Dermis blood vessel endothelial cell (primary cell): ENCODE results near the gene GNGT2. TPM values are rescaled to one million over a fixed set of nuclear protein-coding genes. Genes with fewer than 3 reads are reported as not detected.
A peak's percentile ranks its signal among the peaks of the same experiment; 100 is the strongest.
"Not testable (repeated sequence)": the region's sequence is repeated elsewhere in the genome, so short reads cannot be mapped to it uniquely, and the experiment has no call there.

Experiments
- DNase-seq: peaks from one replicate; pipeline ENCODE4 v3.0.0; 2010
- total RNA-seq: library from RNA; depleted of rRNA; stranded (reverse); fragments of >200 nt; gene quantifications from 2 replicates; pipeline ENCODE4 v1.2.3, GENCODE V29; 2014

GNGT2 gene
- total RNA-seq, 1 donor from 2014 or later, result 2.9 TPM

DNA sequence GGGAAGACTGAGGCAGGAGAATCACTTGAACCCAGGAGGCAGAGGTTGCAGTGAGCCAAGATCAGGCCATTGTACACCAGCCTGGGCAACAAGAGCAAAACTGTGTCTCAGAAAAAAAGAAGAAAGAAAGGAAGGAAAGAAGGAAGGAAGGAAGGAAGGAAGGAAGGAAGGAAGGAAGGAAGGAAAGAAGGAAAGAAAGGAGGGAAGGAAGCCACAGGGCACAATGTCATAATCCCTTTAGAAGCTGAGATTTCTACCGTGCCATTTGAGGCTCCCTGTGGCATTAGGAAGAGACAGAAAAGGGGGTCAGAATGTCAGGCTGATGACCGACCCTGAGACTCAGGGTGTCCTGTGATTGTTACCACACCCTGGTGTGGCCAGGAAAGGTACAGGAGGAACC lies 6.6 kb downstream of the GNGT2 start:
- DNase-seq, result no peak

DNA sequence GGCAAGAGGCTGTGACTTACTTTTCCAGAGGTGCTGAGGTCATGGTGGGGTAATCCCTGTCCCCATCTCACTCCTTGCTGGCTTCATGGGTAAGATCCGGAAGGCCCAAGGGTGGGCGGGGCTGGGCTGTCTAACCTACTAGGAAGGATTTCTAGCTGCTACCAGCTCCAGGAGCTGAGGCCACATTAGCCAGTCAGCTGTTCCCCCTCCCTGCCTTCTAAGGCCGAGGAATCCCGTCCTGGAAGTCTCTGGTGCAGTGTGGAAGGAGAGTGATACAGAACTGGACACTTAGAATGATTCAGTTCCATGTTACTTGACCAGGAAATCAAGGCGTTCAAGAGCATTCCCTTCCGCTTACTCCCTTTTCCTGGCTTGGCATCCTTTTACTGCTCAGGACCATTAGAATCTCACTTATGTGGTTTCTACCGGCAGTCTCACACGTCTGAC lies 8.9 kb downstream of the GNGT2 start:
- DNase-seq, result peak; percentile 75

DNA sequence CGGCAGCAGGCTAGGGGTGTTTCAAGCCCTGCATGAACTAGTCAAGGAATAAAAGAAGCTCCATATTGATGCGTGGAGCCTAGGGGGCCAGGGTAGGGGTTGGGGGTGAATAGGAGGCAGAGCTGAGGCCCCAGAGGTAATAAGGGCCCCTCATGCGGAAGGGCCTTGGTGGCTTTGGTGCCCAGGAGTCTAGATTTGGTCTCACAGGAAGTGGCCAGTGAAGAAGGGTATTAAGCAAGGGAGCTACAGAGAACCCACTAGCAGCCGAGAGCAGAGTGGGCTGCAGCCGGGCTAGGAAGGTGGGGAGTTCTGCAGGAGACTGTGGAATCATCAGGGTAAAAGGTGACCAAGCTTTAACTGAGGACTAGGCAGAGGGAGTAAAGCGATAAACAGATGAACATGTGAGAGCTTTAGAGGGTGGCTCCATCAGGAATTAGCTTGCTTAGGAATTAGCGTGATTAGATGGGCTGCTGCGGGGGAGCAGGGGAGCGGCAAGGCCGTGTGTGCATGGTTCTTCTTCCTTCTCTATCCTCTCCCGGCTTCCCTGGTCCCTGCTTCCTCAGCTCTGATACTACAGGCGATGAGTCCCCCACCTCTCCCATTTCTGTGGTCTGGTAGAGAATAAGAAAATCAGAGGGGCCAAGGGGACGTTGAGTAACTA lies 9.8 kb downstream of the GNGT2 start:
- DNase-seq, result no peak

DNA sequence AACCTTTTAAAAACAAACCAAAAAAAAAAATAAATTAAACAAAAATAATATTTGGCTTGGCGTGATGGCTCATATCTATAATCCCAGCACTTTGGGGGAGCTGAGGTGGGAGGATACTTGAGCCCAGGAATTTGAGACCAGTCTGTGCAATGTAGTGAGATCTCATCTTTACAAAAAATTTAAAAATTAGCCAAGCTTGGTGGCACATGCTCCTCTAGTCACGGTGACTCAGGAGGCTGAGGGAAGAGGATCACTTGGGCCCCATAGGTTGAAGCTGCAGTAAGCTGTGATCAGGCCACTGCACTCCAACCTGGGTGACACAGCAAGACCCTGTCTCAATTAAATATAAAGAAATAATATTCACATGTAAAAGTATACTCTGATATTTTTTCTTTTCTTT lies 12.2 kb downstream of the GNGT2 start:
- no peak for DNase-seq

DNA sequence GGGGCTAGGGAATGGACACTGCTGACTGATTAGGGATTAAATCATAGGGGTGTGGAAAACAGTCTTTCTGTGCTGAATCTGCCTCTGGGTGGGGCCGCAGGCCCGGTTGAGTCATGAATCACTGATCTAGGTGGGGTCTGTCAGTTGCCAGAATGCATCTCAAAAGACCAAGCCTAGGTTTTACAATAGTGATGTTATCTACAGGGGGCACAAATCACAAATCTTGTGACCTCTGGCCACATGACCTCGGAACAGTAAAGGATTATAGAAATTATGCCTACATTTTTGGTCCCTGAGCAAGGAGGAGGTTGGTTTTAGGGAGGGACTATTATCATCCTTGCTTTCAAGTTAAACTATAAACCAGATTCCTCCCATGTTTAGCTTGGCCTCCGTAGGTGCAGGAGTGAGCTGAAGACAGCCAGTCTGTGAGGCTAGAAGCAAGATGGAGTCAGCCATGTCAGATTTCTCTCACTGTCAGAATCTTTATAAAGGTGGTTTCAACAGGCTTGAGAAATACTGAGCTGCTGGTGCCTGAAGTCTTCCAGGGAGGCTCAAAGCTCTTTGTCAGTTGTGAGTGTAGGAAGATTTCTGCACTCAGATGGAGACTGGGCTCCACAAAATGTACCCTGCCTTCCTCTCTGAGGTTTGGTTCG lies 12.9 kb downstream of the GNGT2 start:
- DNase-seq, result no peak

DNA sequence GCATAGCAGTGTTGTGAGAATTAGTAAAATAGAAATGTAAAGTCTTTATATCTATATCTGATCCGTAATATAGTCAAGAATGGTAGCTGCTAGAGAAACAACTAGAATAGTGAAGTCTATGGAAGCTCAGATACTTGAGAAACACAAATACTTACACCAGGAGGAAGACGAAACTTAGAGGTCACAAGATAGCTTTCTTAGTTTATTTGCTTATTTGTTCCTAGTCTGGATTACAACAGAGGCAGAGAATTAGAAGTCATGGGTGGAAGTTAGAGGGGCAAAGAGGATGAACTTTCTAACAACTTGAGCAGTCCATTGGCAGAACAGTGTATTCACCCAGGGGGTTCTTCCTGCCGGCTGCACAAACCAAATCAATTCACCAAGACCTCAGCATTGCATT lies 13.9 kb downstream of the GNGT2 start:
- no peak for DNase-seq

DNA sequence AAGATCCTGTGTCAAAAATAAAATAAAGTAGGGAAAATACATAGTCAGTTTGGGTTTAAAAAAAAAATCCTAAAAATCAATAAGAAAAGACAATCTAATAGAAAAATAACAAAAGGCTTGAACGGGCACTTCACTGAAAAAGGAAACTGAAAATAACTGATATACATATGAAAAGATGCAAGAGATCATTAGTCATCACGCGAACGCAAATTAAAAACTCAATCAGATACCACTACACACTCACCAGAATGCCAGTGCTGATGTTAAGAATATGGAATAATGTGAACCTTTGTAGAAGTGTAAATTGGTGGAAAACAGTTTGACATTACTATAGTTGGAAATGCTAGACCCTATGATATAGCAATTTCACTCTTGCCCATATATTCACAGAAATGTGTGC lies 14.6 kb downstream of the GNGT2 start:
- no peak for DNase-seq

DNA sequence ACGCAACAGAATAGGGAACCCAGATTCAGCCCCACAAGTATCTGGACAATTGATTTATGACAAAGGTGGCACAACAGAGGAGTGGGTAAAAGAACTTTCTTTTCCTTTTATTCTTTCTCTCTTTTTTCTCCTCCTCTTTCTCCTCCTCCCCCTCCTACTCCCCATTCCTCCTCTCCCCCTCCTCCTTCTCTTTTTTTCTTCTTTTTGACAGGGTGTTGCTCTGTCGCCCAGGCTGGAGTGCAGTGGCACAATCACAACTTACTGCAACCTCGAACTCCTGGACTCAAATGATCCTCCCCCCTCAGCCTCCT lies 16.1 kb downstream of the GNGT2 start:
- DNase-seq, result no peak

DNA sequence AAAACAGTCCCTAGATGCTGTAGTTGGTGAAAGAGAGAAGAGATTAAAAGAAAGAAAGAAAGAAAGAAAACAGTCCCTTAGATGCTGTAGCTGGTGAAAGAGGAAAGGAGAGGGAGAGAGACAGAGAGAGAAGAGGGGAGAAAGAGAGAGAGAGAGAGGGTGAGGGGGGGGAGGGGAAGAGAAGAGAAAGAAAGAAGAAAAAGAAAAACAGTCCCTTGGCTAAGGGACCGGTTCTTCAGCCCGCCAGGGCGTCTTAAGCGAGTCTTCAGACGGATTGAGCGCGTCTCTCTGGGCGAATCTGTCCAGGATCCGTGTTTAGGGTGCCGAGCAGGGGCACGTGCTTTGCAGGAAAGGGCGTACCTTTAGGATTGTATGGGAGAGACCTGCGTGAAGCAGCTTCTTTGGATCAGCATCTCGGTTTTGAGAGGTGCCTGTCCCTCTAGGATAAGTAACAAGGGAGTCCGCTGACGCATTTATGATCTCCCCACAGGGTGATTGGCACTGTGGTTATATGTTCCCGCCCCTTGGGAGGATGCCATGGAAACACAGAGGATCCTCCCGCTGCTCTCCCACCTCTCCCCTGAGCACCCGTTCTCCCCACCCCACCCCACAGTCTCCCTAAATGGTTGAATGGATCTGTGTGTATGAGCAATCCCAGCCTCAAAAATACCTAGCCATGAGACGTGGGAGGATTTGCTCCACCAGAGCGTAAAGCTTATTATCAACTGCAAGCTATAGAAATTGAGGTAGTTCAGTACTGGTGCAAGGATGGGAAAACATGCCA lies 16.7 kb downstream of the GNGT2 start:
- peak; percentile 65 for DNase-seq

DNA sequence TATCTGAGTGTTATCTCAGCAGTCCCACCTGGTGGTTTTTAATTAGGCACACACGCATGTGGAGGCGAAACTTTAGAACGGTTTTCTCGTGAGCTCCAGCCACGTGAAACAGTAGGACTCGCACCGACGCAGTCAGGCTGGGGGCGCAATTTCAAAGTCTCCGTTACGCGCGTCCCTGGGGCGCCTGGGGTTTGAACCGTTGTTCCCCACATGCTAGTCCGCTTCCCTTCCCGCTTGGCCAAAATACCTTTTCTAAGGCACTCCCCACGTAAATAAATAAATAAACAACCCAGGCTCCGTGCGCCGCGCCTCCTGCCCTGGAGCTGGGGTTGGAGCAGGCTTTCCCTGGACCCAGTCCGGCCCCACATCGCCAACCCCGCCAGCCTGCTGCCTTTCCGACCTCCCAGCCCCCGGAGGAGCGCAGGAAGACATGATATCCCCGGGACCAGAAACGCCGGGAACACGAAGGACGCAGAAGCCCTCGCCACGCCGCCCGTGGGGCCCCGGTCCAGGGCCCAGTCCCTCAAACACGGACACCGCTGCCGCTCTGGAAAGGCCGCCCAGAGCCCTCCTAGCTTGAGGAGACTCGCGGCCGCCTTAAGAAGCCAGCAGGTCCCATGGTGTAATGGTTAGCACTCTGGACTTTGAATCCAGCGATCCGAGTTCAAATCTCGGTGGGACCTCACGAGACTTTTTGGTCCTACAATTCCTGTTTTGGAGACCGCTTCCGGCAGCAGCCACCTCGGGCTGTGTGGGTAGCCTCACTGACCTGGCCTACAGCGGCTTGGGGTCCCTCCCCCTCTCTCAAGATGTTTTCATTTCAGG lies 18.2 kb downstream of the GNGT2 start:
- peak; percentile 89 for DNase-seq

DNA sequence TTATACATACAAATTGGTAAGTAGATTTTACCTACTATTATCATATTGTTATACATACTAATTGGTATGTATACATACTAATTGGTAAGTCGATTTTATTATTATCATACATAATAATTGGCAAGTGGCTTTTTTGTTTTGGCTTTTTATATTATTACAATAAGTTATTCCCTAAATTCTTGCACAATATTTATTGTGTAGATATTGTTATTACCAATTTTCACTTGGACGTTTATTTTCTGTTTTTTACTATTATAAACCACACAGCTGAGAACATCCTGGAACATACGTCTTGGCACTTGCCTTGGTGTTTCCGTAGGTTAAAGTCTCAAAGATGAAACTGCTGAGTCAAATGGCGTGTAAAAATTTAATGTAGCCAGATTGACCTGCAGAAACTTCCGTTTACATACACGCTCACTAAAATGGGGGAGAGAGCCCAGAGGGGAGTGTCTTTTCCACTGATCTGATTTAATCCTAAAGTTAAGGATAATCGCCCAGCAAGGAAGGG lies 18.9 kb downstream of the GNGT2 start:
- DNase-seq, result no peak

DNA sequence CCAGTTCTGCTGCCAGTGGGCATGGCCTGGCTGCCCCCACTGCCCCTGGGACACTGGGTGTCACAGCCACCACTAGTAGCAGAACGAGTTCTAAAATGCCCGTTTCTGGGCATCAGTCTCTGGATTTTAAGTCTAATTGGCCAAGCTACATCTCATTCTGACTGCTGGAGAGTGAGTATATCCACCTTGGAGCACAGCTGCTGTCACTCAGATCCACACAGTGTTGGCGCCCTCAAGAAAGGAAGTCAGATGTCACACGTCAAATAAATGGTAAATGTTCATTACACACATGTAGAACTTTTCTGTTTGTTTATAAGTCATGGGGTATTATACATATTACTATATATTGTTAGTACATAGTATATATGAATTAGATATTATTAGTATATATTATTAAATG lies 19.4 kb downstream of the GNGT2 start:
- DNase-seq, result no peak

DNA sequence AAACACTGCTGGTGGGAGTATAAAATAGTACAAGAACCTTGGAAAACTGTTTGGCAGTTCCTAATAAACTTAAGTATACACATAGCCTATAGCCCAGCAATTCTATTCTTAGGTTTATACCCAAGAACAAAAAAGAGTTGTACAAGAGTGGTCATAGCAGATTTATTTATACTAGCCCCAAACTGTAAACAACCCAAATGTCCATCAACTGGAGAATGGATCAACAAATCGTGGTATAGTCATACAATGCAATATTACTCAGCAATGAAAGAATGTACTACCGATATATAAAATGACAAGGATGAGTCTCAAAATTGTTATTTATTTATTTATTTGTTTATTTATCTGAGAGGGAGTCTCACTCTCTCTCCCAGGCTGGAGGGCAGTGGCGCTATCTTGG lies 23.1 kb downstream of the GNGT2 start:
- no peak for DNase-seq

DNA sequence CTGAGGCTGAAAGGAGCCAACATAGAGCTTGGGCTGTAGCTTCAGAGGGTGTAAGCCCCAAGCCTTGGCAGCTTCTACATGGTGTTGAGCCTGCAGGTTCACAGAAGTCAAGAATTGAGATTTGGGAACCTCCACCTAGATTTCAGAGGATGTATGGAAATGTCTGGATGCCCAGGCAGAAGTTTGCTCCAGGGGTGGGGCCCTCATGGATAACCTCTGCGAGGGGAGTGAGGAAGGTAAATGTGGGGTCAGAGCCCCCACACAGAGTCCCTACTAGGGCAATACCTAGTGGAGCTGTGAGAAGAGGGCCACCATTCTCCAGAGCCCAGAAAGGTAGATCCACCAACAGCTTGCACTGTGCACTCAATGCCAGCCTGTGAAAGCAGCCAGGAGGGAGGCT lies 25.0 kb downstream of the GNGT2 start:
- DNase-seq, result not testable (repeated sequence)

DNA sequence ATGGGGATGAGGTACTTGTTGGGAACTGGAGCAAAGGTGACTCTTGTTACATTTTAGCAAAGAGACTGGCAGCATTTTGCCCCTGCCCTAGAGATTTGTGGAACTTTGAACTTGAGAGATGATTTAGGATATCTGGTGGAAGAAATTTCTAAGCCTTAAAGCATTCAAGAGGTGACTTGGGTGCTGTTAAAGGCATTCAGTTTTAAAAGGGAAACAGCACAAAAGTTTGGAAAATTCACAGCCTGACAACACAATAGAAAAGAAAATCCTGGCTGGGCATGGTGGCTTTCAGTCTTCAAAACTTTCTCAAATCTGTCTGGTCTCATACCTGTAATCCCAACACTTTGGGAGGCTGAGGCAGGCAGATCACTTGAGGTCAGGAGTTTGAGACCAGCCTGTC lies 25.9 kb downstream of the GNGT2 start:
- DNase-seq, result not testable (repeated sequence)

DNA sequence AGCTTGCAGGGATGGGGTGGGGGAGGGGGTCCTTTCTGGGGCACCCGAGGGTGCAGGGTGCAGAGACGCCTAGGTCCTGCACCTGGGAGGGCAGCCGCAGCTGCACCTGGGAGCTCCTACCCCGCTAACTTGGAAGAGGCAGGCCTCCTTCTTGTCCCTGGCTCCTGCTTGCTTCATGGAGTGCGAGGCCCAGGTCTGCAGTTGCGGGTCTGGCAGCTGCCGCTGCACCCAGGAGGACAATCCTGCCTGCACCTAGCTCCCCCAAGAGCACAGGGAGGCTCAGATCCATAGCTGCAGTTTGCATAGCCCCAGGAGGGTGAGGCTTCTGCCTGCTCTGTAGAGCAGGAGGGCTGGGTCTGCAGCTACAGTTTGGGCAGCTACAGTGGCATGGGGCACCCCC lies 26.6 kb downstream of the GNGT2 start:
- DNase-seq, result no peak

DNA sequence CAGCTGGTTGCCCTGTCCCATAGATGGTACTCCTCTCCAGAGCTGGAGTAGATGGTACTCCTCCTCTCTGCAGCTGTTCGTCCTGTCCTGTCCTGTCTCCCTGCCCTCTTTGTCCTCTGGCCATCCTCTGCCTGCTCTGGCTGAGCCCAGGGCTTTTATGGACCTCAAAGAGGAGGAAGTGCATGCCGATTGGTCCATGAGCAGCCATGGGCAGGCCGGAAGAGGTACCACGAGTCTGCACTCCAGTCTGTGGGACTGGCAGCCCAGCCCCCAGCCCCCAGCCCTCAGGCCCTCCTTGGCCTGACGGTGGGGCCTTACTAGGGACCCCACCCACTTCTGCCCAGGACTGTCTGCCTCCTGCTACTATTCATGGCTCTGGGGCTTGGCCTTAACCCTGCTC lies 27.0 kb downstream of the GNGT2 start:
- no peak for DNase-seq

DNA sequence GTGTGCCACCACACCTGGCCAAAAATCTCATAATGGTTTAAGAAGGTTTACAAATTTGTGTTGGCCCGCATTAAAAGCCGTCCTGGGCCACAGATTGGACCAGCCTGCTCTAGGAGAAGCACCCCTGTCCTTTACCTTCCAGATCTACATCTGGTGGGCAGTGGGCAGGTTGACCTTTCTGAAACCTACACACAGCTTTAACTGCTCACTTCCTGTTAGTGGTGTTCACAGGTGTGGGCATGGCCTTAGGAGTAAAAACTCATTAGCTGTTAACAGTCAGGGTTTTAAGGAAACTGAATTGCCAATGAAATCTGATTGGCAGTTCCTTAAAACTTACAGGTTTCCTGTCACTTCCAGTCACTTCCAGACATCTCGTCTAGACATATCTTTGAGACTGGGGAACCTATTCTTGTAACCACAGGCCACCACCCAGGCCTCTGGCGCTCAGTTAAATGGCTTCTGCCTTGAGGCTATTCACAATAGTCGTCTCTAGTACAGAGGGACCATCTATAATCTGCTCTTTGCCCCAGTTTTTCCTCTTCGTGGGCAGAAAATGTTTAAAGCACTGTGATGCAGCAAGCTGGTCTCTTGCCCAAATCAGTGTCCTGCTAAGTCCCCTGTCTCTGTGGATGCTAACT lies 29.3 kb downstream of the GNGT2 start:
- DNase-seq, result no peak

DNA sequence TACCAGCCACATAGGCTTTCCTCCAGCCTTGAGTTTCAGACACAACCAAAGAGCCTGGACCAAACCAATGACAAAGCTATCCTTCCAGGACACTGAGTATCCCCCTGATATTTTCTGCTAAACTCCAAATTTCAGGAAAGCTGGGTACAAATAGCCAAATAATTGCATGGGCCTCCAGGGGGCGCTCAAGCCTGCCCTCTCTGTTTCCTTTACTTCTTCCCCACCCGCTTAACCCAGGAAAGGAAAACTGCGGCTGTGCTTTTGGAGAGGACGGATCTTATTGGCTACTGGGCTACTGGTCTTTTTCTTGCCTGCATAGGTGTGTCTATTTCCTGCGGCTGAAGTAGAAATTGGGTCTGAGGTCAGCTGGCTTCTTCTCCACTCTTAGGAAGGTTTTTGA lies 30.1 kb downstream of the GNGT2 start:
- peak; percentile 78 for DNase-seq

DNA sequence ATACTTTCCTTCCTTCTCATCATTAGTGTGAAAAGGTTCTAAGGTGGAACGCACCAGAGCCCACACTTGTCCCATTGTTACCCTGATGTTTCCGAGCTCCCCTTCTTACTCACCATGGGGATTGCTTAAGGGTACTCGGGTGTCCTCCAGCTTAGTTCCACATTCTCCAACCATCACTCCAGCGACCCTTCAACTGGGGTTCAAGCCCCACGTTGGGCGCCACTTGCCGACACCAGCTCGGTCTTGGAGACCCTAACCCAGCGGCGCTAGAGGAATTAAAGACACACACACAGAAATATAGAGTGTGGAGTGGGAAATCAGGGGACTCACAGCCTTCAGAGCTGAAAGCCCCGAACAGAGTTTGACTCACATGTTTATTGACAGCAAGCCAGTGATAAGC lies 34.4 kb downstream of the GNGT2 start:
- not testable (repeated sequence) for DNase-seq

DNA sequence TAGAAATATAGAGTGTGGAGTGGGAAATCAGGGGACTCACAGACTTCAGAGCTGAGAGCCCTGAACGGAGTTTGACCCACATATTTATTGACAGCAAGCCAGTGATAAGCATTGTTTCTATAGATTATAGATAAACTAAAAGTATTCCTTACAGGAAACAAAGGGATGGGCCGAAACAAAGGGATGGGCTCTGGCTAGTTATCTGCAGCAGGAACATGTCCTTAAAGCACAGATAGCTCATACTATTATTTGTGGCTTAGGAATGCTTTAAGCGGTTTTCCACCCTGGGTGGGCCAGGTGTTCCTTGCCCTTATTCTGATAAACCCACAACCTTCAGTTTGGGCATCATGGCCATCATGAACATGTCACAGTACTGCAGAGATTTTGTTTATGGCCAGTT lies 39.7 kb downstream of the GNGT2 start:
- DNase-seq, result not testable (repeated sequence)

DNA sequence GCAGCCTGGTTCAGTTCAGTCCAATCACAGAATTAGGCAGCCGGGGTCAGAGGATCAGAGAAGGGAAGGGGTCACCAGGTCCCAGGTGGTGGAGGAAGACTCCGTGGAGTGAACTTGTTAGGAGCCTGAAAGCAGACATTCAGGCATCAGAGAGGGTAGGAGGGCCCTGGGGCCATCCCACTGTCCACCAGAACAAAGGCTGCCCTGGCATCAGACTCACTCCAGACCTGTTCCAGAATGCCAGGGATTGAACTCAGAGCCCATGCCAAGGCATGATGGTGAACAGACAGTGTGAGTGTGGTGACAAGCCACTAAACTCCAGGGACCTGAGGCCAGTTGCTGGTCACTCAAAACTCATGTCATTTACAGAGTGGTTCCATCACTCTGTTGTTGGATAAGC lies 40.2 kb downstream of the GNGT2 start:
- no peak for DNase-seq
